Measurements from ENCODE around the gene HPS5. TPM values are rescaled to one million over a fixed set of nuclear protein-coding genes. Genes with fewer than 3 reads are reported as not detected.

Gene HPS5
- total and polyA plus RNA-seq, 2 of the 13 experiments (the other 11 are each of a cell fraction or from before 2014, with no cell fraction given): 6.6 to 25.5 TPM

DNA sequence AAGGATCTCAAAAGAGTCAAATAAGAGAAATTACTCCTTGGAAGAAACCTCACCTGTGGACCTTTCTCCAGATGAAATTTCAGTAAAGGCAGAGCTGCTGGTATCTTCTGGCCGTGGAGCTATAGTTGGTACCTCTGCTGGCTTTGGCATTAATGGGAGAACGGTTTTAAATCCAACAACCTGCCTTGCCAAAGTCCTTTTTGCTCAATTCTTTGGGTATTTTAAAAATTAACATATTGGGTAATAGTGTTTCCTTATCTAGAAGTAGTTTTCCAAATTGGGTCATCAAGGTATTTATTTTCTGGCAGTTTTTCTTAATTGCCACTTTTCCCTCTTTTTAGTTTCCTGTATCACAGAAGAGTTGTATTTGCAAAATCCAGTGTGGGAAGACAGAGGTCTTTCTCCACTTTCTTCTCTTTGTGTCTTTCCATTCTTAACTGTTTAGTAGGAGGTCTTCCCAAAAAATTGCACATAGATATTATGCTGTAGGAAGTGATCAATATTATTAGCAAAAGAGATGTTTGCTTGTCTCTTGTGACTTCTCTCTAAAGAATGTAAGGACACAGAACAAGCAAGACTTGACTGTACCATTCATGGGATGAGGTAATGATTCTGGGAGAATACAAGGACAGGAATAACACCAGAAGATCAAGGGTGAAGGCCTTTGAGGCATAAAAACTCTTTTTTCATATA lies 85.1 kb downstream of the HPS5 start, which contains the start of gene SAA4 (continued):
- 0 out of 2 replicates have a peak, but pooled peaks have one; percentile 49 for TF ChIP-seq ZBTB25 (CRISPR knock-in tag; IDR thresholded peaks at IDR 0.05)
- no peak for TF ChIP-seq RBFOX2 (IDR thresholded peaks at IDR 0.05; ENCODE audit: low read depth, low read length)
- no peak for TF ChIP-seq ZFP36L2 (CRISPR knock-in tag; IDR thresholded peaks at IDR 0.05)
- TF ChIP-seq MTA3 (CRISPR knock-in tag; IDR thresholded peaks at IDR 0.05): no peak
- TF ChIP-seq TCF7L2 (IDR thresholded peaks at IDR 0.05; ENCODE audit: low read depth, low read length): no peak
- TF ChIP-seq ZNF414 (CRISPR knock-in tag; IDR thresholded peaks at IDR 0.05): no peak
- no peak for TF ChIP-seq GLI4 (CRISPR knock-in tag; IDR thresholded peaks at IDR 0.05; ENCODE audit: borderline replicate concordance)
- no peak for TF ChIP-seq RAD21 (CRISPR knock-in tag; IDR thresholded peaks at IDR 0.05)
- TF ChIP-seq, protein P1, sequence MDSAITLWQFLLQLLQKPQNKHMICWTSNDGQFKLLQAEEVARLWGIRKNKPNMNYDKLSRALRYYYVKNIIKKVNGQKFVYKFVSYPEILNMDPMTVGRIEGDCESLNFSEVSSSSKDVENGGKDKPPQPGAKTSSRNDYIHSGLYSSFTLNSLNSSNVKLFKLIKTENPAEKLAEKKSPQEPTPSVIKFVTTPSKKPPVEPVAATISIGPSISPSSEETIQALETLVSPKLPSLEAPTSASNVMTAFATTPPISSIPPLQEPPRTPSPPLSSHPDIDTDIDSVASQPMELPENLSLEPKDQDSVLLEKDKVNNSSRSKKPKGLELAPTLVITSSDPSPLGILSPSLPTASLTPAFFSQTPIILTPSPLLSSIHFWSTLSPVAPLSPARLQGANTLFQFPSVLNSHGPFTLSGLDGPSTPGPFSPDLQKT (CRISPR knock-in tag; IDR thresholded peaks at IDR 0.05; ENCODE audit: borderline replicate concordance): no peak
- TF ChIP-seq, protein P2, sequence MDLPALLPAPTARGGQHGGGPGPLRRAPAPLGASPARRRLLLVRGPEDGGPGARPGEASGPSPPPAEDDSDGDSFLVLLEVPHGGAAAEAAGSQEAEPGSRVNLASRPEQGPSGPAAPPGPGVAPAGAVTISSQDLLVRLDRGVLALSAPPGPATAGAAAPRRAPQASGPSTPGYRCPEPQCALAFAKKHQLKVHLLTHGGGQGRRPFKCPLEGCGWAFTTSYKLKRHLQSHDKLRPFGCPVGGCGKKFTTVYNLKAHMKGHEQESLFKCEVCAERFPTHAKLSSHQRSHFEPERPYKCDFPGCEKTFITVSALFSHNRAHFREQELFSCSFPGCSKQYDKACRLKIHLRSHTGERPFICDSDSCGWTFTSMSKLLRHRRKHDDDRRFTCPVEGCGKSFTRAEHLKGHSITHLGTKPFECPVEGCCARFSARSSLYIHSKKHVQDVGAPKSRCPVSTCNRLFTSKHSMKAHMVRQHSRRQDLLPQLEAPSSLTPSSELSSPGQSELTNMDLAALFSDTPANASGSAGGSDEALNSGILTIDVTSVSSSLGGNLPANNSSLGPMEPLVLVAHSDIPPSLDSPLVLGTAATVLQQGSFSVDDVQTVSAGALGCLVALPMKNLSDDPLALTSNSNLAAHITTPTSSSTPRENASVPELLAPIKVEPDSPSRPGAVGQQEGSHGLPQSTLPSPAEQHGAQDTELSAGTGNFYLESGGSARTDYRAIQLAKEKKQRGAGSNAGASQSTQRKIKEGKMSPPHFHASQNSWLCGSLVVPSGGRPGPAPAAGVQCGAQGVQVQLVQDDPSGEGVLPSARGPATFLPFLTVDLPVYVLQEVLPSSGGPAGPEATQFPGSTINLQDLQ (CRISPR knock-in tag; IDR thresholded peaks at IDR 0.05): no peak
- no peak for TF ChIP-seq ZFAT (CRISPR knock-in tag; conservative IDR thresholded peaks at IDR 0.05)
- TF ChIP-seq FOXO1 (CRISPR knock-in tag; IDR thresholded peaks at IDR 0.05): peak; percentile 45; the same call in 1 of the 2 replicates
- no peak for TF ChIP-seq ZNF432 (CRISPR knock-in tag; IDR thresholded peaks at IDR 0.05; ENCODE audit: borderline replicate concordance)
- TF ChIP-seq NR2C2 (CRISPR knock-in tag; IDR thresholded peaks at IDR 0.05; ENCODE audit: borderline replicate concordance): peak; percentile 27; the same call in 1 of the 2 replicates
- no peak for TF ChIP-seq REXO4 (CRISPR knock-in tag; IDR thresholded peaks at IDR 0.05; ENCODE audit: borderline replicate concordance)
- no peak for TF ChIP-seq RBM39 (IDR thresholded peaks at IDR 0.05; ENCODE audit: low read depth, low read length, poor library complexity, severe bottlenecking)
- no peak for TF ChIP-seq MYNN (CRISPR knock-in tag; IDR thresholded peaks at IDR 0.05; ENCODE audit: low read depth)
- no peak; the same call in 1 of the 2 replicates for TF ChIP-seq ZNF503 (CRISPR knock-in tag; IDR thresholded peaks at IDR 0.05)
- TF ChIP-seq, protein P3, sequence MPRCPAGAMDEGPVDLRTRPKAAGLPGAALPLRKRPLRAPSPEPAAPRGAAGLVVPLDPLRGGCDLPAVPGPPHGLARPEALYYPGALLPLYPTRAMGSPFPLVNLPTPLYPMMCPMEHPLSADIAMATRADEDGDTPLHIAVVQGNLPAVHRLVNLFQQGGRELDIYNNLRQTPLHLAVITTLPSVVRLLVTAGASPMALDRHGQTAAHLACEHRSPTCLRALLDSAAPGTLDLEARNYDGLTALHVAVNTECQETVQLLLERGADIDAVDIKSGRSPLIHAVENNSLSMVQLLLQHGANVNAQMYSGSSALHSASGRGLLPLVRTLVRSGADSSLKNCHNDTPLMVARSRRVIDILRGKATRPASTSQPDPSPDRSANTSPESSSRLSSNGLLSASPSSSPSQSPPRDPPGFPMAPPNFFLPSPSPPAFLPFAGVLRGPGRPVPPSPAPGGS (CRISPR knock-in tag; IDR thresholded peaks at IDR 0.05): no peak
- TF ChIP-seq HDAC1 (CRISPR knock-in tag; IDR thresholded peaks at IDR 0.05): peak; percentile 39; the same call in 1 of the 2 replicates
